ENCODE measurements around the gene TIGIT.

TIGIT gene

DNA sequence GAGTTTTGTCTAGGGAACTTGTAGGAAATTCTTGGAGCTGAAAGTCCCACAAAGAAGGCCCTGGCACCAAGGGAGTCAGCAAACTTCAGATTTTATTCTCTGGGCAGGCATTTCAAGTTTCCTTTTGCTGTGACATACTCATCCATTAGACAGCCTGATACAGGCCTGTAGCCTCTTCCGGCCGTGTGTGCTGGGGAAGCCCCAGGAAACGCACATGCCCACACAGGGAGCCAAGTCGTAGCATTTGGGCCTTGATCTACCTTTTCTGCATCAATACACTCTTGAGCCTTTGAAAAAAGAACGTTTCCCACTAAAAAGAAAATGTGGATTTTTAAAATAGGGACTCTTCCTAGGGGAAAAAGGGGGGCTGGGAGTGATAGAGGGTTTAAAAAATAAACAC is 15.0 kb downstream of the TIGIT start:
- peak; percentile 94 for FAIRE-seq
- DNase-seq (ENCODE audit: extremely low spot score, insufficient read length, low read depth), result peak; percentile 23

- no peak for DNase-seq (ENCODE audit: extremely low spot score, insufficient read length, low read depth)
- no peak for FAIRE-seq
Observed at GRCh38 chr3:114310695-114311094, 16.9 kb downstream of the TIGIT start.

- FAIRE-seq (no peak), DNase-seq (ENCODE audit: extremely low spot score, insufficient read length, low read depth) (no peak)
Observed at GRCh38 chr3:114313426-114313825, 19.6 kb downstream of the TIGIT start.

DNA sequence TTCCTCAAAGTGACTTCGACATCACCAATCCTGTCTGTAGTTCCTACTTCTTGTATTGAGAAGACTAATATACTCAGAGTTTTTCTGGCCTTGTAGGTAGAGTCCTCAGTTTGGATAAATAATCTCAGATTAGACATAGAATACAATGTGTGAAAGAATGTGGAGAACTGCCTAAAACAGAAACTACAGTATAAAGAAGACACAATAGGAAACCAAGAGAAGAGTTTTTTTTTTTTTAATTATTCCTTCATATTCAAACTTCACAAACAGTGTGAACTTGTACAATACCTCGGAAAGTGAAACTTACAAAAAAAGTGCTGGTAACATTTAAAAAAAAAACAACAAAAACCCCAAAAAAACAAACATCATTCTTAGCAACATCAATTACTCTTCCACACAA is 20.5 kb downstream of the TIGIT start:
- DNase-seq (ENCODE audit: extremely low spot score, insufficient read length, low read depth) (no peak), FAIRE-seq (no peak)

DNA sequence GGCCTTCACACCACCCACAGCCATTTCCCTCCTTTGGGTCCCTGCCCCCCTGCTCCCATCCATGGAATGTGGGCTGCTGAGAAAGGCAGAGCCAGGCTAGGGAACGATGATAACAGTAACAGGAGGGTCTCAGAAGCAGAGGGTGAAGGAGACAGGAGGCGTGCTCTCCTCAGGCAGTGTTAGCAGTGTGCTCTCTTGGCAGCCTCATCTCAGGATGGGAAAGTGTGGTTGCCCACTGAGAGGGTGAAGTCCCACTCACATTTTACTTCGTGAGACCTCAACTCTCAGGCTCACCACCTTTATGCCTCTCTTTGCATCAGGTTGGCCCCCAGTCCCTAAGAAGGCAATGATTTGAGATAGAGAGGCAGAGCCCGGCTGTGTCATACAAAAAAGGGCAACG is 24.5 kb downstream of the TIGIT start:
- DNase-seq (ENCODE audit: extremely low spot score, insufficient read length, low read depth) (no peak), FAIRE-seq (no peak)

- no peak for FAIRE-seq
Observed at GRCh38 chr3:114319453-114319852, 25.6 kb downstream of the TIGIT start.

GRCh38 chr3:114320246-114320645 is 26.4 kb downstream of the TIGIT start:
- FAIRE-seq, result no peak
- no peak for DNase-seq (ENCODE audit: extremely low spot score, insufficient read length, low read depth)

More at GRCh38 chr3:114319453-114319852, 25.6 kb downstream of the TIGIT start:
- DNase-seq (ENCODE audit: extremely low spot score, insufficient read length, low read depth), result no peak

DNA sequence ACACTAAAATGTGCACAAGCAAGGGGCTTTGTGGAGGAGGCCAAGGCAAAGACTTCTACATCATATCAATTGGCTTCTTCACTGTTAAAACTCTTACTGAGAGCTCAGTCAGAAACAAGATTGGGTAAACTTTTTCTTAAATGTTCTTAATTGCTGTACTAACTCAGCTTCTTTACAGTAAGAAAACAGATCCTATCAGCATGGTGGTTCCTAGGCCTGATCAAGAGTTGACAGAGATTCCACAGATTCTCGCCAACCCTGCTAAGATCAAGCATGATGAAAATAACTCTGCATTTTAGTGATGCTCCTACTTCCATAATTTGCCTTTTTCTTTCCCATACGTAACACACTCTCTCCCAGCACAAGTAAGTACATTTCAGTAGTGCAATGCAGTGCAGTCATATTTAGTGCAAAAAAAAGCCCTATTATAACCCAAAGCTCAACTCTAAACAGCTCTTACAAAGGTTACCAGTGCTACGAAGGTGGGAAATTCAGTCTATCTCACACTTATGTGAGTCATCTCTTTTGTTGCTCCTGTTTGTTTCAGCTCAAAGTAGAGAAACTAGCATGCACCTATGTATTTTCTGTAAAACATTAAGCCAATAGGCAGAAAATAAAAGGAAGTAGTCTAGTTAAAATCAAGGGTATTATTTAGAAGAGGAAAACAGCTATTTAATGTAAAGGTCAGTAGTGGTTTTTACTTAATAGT is 29.9 kb downstream of the TIGIT start:
- FAIRE-seq (peak; percentile 89), DNase-seq (ENCODE audit: extremely low spot score, insufficient read length, low read depth) (no peak)

- FAIRE-seq (peak; percentile 81), DNase-seq (ENCODE audit: extremely low spot score, insufficient read length, low read depth) (no peak)
Observed at GRCh38 chr3:114327665-114328064, 33.8 kb downstream of the TIGIT start.

DNA sequence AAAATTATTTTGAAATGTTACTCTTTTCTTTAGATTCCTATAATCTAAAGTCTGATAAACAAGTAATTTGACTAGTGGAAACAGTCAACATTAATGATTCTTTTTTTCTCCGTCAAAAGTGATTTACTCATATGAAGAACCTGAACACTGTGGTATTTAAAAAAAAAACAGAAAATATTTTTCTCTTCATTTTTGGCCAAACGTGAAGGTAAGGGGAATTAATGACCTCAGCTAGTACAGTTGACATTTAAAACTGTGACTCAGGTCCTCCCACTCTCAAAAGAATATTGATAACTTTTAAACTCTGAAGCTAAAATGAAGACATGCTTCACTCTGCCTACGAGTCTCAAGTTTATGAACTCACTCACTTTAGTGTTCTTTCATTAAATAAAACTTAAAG is 34.5 kb downstream of the TIGIT start:
- FAIRE-seq (peak; percentile 24), DNase-seq (ENCODE audit: extremely low spot score, insufficient read length, low read depth) (no peak)

- DNase-seq (ENCODE audit: extremely low spot score, insufficient read length, low read depth), result no peak
- FAIRE-seq, result no peak
Observed at GRCh38 chr3:114329823-114330222, 36.0 kb downstream of the TIGIT start.

GRCh38 chr3:114331007-114331406 is 37.2 kb downstream of the TIGIT start:
- DNase-seq (ENCODE audit: extremely low spot score, insufficient read length, low read depth) (no peak), FAIRE-seq (no peak)

DNA sequence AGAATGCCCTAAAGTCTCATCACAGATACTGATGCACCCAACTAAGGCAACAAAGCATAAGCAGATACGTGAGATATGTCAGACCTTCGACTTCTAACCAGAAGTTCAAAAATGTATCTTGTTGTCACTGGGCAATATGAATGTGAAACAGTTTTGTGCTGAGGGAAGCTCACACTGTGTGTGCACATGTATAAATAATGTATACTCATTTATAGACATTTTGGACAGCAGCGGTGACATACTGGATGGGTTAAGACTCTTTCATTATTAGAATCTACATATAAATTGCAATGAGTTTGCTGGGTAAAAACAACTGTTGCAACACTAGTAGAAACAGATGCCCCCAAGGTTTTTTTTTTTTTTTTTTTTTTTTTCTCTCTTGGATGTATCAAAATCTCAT is 37.9 kb downstream of the TIGIT start:
- no peak for FAIRE-seq
- no peak for DNase-seq (ENCODE audit: extremely low spot score, insufficient read length, low read depth)

- FAIRE-seq (peak; percentile 50), DNase-seq (ENCODE audit: extremely low spot score, insufficient read length, low read depth) (no peak)
Observed at GRCh38 chr3:114332342-114333179, 38.7 kb downstream of the TIGIT start.

GRCh38 chr3:114333180-114333922 is 39.5 kb downstream of the TIGIT start:
- no peak for FAIRE-seq
- DNase-seq (ENCODE audit: extremely low spot score, insufficient read length, low read depth), result no peak

DNA sequence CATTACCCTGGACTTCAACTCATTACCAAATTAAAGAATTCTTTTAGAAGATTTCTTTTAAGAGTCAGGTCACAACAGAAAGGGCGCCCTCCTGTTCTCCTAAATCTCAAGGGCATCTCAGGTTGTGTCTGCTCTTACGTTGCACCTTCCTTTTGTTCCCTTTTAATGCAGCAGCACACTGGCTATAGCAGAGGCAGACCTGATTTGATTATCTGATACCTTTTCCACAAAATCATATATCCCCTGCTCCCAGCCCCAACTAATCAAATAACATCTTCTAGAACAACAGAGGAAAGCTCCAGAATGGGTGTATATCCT is 40.1 kb downstream of the TIGIT start:
- FAIRE-seq, result no peak
- DNase-seq (ENCODE audit: extremely low spot score, insufficient read length, low read depth), result no peak

DNA sequence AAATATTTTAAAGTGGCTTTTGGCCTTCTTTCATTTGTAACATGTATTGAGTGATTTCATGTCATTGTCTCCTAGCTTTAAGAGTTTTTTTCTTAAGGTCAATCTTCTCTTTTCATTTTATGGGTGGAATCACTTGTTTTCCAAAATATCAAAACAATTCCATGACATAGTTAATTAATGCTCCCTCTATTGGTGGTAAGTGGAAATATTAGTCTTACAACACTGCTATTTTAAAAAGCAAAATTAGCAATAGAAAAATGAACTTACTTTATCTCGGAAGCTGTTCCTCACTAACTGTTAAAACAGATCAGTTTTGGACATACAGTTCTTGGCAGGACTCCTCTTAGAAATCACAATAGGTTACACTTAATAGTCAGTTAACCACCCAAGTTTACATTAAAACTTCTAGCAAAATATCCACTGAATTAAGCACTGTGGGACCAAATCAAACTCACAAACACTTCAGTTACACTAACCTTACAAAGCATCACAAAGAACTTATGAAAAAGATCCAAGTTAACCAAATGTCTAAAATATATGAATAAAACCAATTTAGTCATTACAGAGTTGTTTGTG is 42.4 kb downstream of the TIGIT start:
- FAIRE-seq (peak; percentile 63), DNase-seq (ENCODE audit: extremely low spot score, insufficient read length, low read depth) (no peak)

GRCh38 chr3:114336857-114337256 is 43.0 kb downstream of the TIGIT start:
- FAIRE-seq, result no peak

GRCh38 chr3:114338651-114339357 is 45.0 kb downstream of the TIGIT start:
- no peak for FAIRE-seq
- DNase-seq (ENCODE audit: extremely low spot score, insufficient read length, low read depth), result no peak

More at GRCh38 chr3:114336857-114337256, 43.0 kb downstream of the TIGIT start:
- no peak for DNase-seq (ENCODE audit: extremely low spot score, insufficient read length, low read depth)

DNA sequence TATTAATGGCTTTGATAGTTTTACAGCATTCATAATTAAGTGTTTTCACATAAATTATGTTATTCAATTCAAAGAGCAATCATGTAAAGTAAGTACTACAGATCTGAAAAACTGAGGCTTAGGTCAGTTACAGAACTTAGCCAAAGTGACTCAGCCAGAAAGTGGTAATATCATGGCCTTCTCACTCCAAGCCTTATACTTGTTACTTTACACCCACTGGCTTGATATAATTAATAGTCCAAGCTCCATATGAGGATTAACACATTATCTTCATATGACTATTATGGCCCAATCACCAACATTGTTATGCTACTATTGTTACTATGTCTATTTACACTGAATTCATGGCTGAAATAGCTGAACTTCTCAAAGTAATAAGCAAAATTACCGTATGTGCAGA is 50.7 kb downstream of the TIGIT start:
- no peak for FAIRE-seq

More for the DNA sequence above, 50.7 kb downstream of the TIGIT start:
- DNase-seq (ENCODE audit: extremely low spot score, insufficient read length, low read depth), result no peak
